ENCODE results near the gene ASXL1. TPM values are rescaled to one million over a fixed set of nuclear protein-coding genes. Genes with fewer than 3 reads are reported as not detected.

The ASXL1 gene
- total RNA-seq, 3 donors from 2014 or later (not counting 1 experiment from before 2014, with no cell fraction given) = 106 to 125 (median 108) TPM

- no peaks in the 10 kb centered on the region for H3K9me3 Mint-ChIP-seq
- TF ChIP-seq, protein P1, sequence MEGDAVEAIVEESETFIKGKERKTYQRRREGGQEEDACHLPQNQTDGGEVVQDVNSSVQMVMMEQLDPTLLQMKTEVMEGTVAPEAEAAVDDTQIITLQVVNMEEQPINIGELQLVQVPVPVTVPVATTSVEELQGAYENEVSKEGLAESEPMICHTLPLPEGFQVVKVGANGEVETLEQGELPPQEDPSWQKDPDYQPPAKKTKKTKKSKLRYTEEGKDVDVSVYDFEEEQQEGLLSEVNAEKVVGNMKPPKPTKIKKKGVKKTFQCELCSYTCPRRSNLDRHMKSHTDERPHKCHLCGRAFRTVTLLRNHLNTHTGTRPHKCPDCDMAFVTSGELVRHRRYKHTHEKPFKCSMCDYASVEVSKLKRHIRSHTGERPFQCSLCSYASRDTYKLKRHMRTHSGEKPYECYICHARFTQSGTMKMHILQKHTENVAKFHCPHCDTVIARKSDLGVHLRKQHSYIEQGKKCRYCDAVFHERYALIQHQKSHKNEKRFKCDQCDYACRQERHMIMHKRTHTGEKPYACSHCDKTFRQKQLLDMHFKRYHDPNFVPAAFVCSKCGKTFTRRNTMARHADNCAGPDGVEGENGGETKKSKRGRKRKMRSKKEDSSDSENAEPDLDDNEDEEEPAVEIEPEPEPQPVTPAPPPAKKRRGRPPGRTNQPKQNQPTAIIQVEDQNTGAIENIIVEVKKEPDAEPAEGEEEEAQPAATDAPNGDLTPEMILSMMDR (IDR thresholded peaks at IDR 0.05) = no peak
- 100% methylated on average over 3 of the region's 3 CpGs for WGBS (ENCODE audit: insufficient coverage)
- intact Hi-C loops (cut with micrococcal nuclease) = no loop called here
- H3K9me3 ChIP-seq (ENCODE audit: control insufficient read depth, insufficient read depth, low read length) = no peaks in the 10 kb centered on the region
- H3K4me1 ChIP-seq (ENCODE audit: control insufficient read depth, insufficient read depth, low read length) = no peaks in the 10 kb centered on the region
- DNase-seq (no peak), ATAC-seq (no peak)
- H3K27ac ChIP-seq (ENCODE audit: low read length) = no peak overlapping the region
- H3K36me3 ChIP-seq (ENCODE audit: control insufficient read depth, insufficient read depth, low read length) = no peaks in the 10 kb centered on the region
- H3K4me3 ChIP-seq (ENCODE audit: low read length) = no peak overlapping the region
- no peaks in the 10 kb centered on the region for H3K36me3 Mint-ChIP-seq
- no peak overlapping the region for H3K4me3 Mint-ChIP-seq
- no peaks in the 10 kb centered on the region for H3K27me3 Mint-ChIP-seq (ENCODE audit: low read depth in 2 of 2)
- peaks cover 3 to 18% of the 10 kb centered on the region in 2 donors for H3K4me1 Mint-ChIP-seq
- no peaks in the 10 kb centered on the region for H3K27me3 ChIP-seq (ENCODE audit: control insufficient read depth, insufficient read depth, low read length)
- H3K27ac Mint-ChIP-seq = no peak overlapping the region
These were observed 36.9 kb downstream of the ASXL1 start for GRCh38 chr20:32395066-32395465.

- Histone ChIP-seq H3K27ac (ENCODE audit: low read length) (no peak overlapping the region), H3K27me3 (ENCODE audit: control insufficient read depth, insufficient read depth, low read length) (no peaks in the 10 kb centered on the region), H3K9me3 (ENCODE audit: control insufficient read depth, insufficient read depth, low read length) (no peaks in the 10 kb centered on the region), H3K4me1 (ENCODE audit: control insufficient read depth, insufficient read depth, low read length) (no peaks in the 10 kb centered on the region), H3K36me3 (ENCODE audit: control insufficient read depth, insufficient read depth, low read length) (peaks cover 5% of the 10 kb centered on the region), H3K4me3 (ENCODE audit: low read length) (no peak overlapping the region)
- TF ChIP-seq, protein P1 (IDR thresholded peaks at IDR 0.05) = no peak
- WGBS (ENCODE audit: insufficient coverage) = 97% methylated on average over 3 of the region's 3 CpGs
- Mint-ChIP-seq H3K4me1 (peaks cover 10 to 26% of the 10 kb centered on the region in 2 donors), H3K36me3 (no peaks in the 10 kb centered on the region), H3K9me3 (no peaks in the 10 kb centered on the region), H3K27ac (no peak overlapping the region), H3K4me3 (no peak overlapping the region), H3K27me3 (ENCODE audit: low read depth in 2 of 2) (no peaks in the 10 kb centered on the region)
- ATAC-seq = no peak
- intact Hi-C loops (cut with micrococcal nuclease) = no loop called here
- no peak for DNase-seq
These were observed 38.6 kb downstream of the ASXL1 start for GRCh38 chr20:32396646-32397160.

DNA sequence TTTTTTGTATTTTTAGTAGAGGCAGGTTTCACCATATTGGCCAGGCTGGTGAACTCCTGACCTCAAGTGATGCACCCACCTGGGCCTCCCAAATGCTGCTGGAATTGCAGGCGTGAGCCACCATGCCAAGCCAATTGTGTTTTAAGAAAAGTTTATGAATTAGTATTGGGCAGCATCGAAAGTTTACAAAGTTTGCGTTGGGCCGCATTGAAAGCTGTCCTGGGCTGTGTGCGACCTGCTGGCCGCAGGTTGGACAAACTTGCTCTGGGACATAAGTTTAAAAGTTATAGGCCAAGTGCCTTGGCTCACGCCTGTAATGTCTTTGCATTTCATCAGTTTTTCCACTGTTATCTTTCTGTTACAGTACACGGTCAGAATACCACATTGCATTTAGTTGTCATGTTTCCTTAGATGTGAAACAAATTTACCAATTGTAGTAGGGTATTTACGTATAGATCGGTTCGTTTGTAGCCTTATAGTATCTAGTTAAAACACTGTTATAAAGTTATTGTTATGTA, 39.5 kb downstream of the ASXL1 start:
- H3K9me3 ChIP-seq (ENCODE audit: control insufficient read depth, insufficient read depth, low read length) = no peaks in the 10 kb centered on the region
- H3K4me1 Mint-ChIP-seq = peaks cover 10 to 26% of the 10 kb centered on the region in 2 donors
- TF ChIP-seq, protein P1 (IDR thresholded peaks at IDR 0.05) = no peak
- H3K27me3 ChIP-seq (ENCODE audit: control insufficient read depth, insufficient read depth, low read length) = no peaks in the 10 kb centered on the region
- intact Hi-C loops (cut with micrococcal nuclease) = no loop called here
- ATAC-seq (no peak), DNase-seq (no peak)
- no peaks in the 10 kb centered on the region for H3K36me3 Mint-ChIP-seq
- no peak overlapping the region for H3K27ac ChIP-seq (ENCODE audit: low read length)
- H3K4me1 ChIP-seq (ENCODE audit: control insufficient read depth, insufficient read depth, low read length) = no peaks in the 10 kb centered on the region
- H3K4me3 ChIP-seq (ENCODE audit: low read length) = no peak overlapping the region
- H3K27ac Mint-ChIP-seq = no peak overlapping the region
- 96% methylated on average over 7 of the region's 11 CpGs for WGBS (ENCODE audit: insufficient coverage)
- no peak overlapping the region for H3K4me3 Mint-ChIP-seq
- H3K36me3 ChIP-seq (ENCODE audit: control insufficient read depth, insufficient read depth, low read length) = peaks cover 7% of the 10 kb centered on the region
- H3K9me3 Mint-ChIP-seq = no peaks in the 10 kb centered on the region
- no peaks in the 10 kb centered on the region for H3K27me3 Mint-ChIP-seq (ENCODE audit: low read depth in 2 of 2)

DNA sequence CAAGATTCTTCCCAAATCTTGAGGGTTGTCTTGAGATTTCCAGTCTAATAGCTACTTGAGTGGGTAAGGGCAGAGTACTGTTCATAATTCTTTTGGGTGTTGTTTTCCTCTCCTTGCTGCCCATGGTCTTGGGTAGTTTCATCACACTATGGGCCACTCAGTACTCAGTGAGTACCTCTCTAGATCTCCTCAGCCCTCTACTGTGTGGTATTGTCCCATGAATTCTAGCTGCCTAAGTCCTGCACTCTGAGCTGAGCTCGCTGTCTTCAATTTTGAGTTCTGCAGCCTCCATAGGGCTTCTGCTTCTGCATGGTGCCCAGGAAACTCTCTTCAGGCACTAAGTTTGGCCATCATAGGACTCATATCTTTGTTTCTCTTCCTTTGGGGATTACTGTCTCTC, 42.3 kb downstream of the ASXL1 start:
- Mint-ChIP-seq H3K27me3 (ENCODE audit: low read depth in 2 of 2) (no peaks in the 10 kb centered on the region), H3K27ac (no peak overlapping the region), H3K9me3 (no peaks in the 10 kb centered on the region), H3K4me3 (no peak overlapping the region), H3K4me1 (peaks cover 10 to 25% of the 10 kb centered on the region in 2 donors), H3K36me3 (no peaks in the 10 kb centered on the region)
- H3K4me3 ChIP-seq (ENCODE audit: low read length) = no peak overlapping the region
- peaks cover 7% of the 10 kb centered on the region for H3K36me3 ChIP-seq (ENCODE audit: control insufficient read depth, insufficient read depth, low read length)
- DNase-seq (no peak), ATAC-seq (no peak)
- H3K27me3 ChIP-seq (ENCODE audit: control insufficient read depth, insufficient read depth, low read length) = no peaks in the 10 kb centered on the region
- intact Hi-C loops (cut with micrococcal nuclease) = no loop called here
- H3K9me3 ChIP-seq (ENCODE audit: control insufficient read depth, insufficient read depth, low read length) = no peaks in the 10 kb centered on the region
- WGBS (ENCODE audit: insufficient coverage) = 95% methylated on average over 1 of the region's 1 CpG
- H3K4me1 ChIP-seq (ENCODE audit: control insufficient read depth, insufficient read depth, low read length) = no peaks in the 10 kb centered on the region
- TF ChIP-seq, protein P1 (IDR thresholded peaks at IDR 0.05) = no peak
- H3K27ac ChIP-seq (ENCODE audit: low read length) = no peak overlapping the region
